ENCODE measurements around the gene SPNS3.

The SPNS3 gene

GRCh38 chr17:4485676-4486646 lies 52.2 kb downstream of the SPNS3 start:
- no peak overlapping the region for H3K27ac ChIP-seq
- no peak for DNase-seq (ENCODE audit: low read depth, low spot score)

- DNase-seq (ENCODE audit: low read depth, low spot score) = no peak
- no peak overlapping the region for H3K27ac ChIP-seq
Measured at GRCh38 chr17:4487296-4487695, 53.6 kb downstream of the SPNS3 start.

- H3K27ac ChIP-seq = no peak overlapping the region
- DNase-seq (ENCODE audit: low read depth, low spot score) = no peak
Measured at GRCh38 chr17:4487820-4488716, 54.3 kb downstream of the SPNS3 start.

- H3K27ac ChIP-seq = no peak overlapping the region
- no peak for DNase-seq (ENCODE audit: low read depth, low spot score)
Measured at GRCh38 chr17:4488989-4489595, 55.4 kb downstream of the SPNS3 start.

GRCh38 chr17:4490109-4490591 lies 56.4 kb downstream of the SPNS3 start:
- no peak for DNase-seq (ENCODE audit: low read depth, low spot score)
- peak overlapping the region; percentile 43 for H3K27ac ChIP-seq

- DNase-seq (ENCODE audit: low read depth, low spot score) = no peak
- H3K27ac ChIP-seq = peak overlapping the region; percentile 43
Measured at GRCh38 chr17:4490637-4491061, 56.9 kb downstream of the SPNS3 start.

- H3K27ac ChIP-seq = peak overlapping the region; percentile 62
- peak; percentile 70 for DNase-seq (ENCODE audit: low read depth, low spot score)
Measured at GRCh38 chr17:4492721-4493561, 59.2 kb downstream of the SPNS3 start.

- peak overlapping the region; percentile 24 for H3K27ac ChIP-seq
- DNase-seq (ENCODE audit: low read depth, low spot score) = no peak
Measured at GRCh38 chr17:4497101-4497824, 63.5 kb downstream of the SPNS3 start.

- DNase-seq (ENCODE audit: low read depth, low spot score) = no peak
- peak within 1 kb of the TSS; percentile 24 for H3K27ac ChIP-seq
Measured at GRCh38 chr17:4498461-4499397, 65.0 kb downstream of the SPNS3 start, which contains the start of gene SPNS2. Gene SPNS2, plus strand, starts transcription at chr17:4498881. Its CDS starts 167 bp downstream, at chr17:4499048.

- no peak overlapping the region for H3K27ac ChIP-seq
- no peak for DNase-seq (ENCODE audit: low read depth, low spot score)
Measured at GRCh38 chr17:4499431-4500190, 65.9 kb downstream of the SPNS3 start.

- no peak for DNase-seq (ENCODE audit: low read depth, low spot score)
- no peak overlapping the region for H3K27ac ChIP-seq
Measured at GRCh38 chr17:4500191-4500571, 66.4 kb downstream of the SPNS3 start.

- H3K27ac ChIP-seq = no peak overlapping the region
- no peak for DNase-seq (ENCODE audit: low read depth, low spot score)
Measured at GRCh38 chr17:4501295-4501949, 67.7 kb downstream of the SPNS3 start.

- no peak for DNase-seq (ENCODE audit: low read depth, low spot score)
- H3K27ac ChIP-seq = no peak overlapping the region
Measured at GRCh38 chr17:4502466-4503154, 68.9 kb downstream of the SPNS3 start.

GRCh38 chr17:4503283-4504025 lies 69.7 kb downstream of the SPNS3 start:
- no peak for DNase-seq (ENCODE audit: low read depth, low spot score)
- H3K27ac ChIP-seq = no peak overlapping the region

GRCh38 chr17:4504188-4504587 lies 70.4 kb downstream of the SPNS3 start:
- no peak for DNase-seq (ENCODE audit: low read depth, low spot score)
- H3K27ac ChIP-seq = peak overlapping the region; percentile 29
